Body of pancreas (tissue), 4 donors: ENCODE results near the gene AZIN2. TPM values are rescaled to one million over a fixed set of nuclear protein-coding genes. Genes with fewer than 3 reads are reported as not detected.

Source experiments
- ATAC-seq: fragments of 150-250 bp; one replicate; pipeline ENCODE4 v1.9.1; 2016
- DNase-seq, 4 donors: peaks; one replicate each; pipeline ENCODE4 v3.0.0-alpha.2; 2019
- H3K27ac ChIP-seq, 4 donors: fragments of 200-600 bp; sonication (generic); 1 replicate in 3 of 4; 2 replicates in 1 of 4; pipeline versions ENCODE4 v1.5.1 to v1.6.1; 2016 to 2019; ENCODE audit warnings: mild to moderate bottlenecking in 1 of 4, mixed read lengths in 1 of 4, moderate library complexity in 1 of 4
- H3K27me3 ChIP-seq, 2 donors: fragments of 200-600 bp; sonication (generic); one replicate each; pipeline ENCODE4 v1.6.0; 2016; ENCODE audit warnings: mild to moderate bottlenecking in 1 of 2
- H3K36me3 ChIP-seq, 2 donors: fragments of 200-600 bp; sonication (generic); replicated peaks in 1 of 2; 2 replicates each; pipeline ENCODE4 v1.5.1; 2016; ENCODE audit warnings: low read depth in 2 of 2; ENCODE audit not compliant: insufficient read depth in 1 of 2
- H3K4me1 ChIP-seq: fragments of 200-600 bp; sonication (generic); one replicate; pipeline ENCODE4 v1.6.0; 2016
- H3K4me3 ChIP-seq, 2 donors: fragments of 200-600 bp; sonication (generic); 1 replicate in 1 of 2; 2 replicates in 1 of 2; pipeline ENCODE4 v1.5.1; 2016 to 2019
- H3K9me3 ChIP-seq, 3 donors: fragments of 200-600 bp; sonication (generic); 1 replicate in 2 of 3; 2 replicates in 1 of 3; pipeline ENCODE4 v1.5.1; 2016
- CTCF ChIP-seq, 7 experiments: fragments of 450-650 bp in 4 of 7; fragments of 200-600 bp in 3 of 7; sonication (generic) in 3 of 7; IDR thresholded peaks; one replicate each; pipeline ENCODE4 v1.5.1; 2016 to 2019; ENCODE audit warnings: antibody characterized with exemption in 7 of 7
- POLR2A ChIP-seq, 3 donors: fragments of 450-650 bp; IDR thresholded peaks; one replicate each; pipeline ENCODE4 v1.6.1; 2016; ENCODE audit warnings: antibody characterized with exemption in 3 of 3, mild to moderate bottlenecking in 2 of 3
- WGBS, 2 donors: methylation state at CpG; one replicate each; pipeline ENCODE4 v1.1.5; 2017; 5-methylcytosine and 5-hydroxymethylcytosine counted together
- intact Hi-C: fragments of 100-400 bp; cut with DNase I; formaldehyde crosslinking; loops from one replicate; pipeline ENCODE4 v1.15.1; 2023
- total RNA-seq, 2 donors: library from RNA; depleted of rRNA; stranded (reverse); fragments of >200 nt; gene quantifications; one replicate each; pipeline ENCODE4 v1.1.0, GENCODE V29; 2016

Gene AZIN2
- total RNA-seq, 2 donors from 2014 or later = 1.0 to 1.6 TPM

GRCh38 chr1:33158366-33158765 is 77.4 kb downstream of the AZIN2 start:
- Histone ChIP-seq H3K36me3 (no peaks in the 10 kb centered on the region), H3K9me3 (no peaks in the 10 kb centered on the region), H3K4me3 (no peak overlapping the region), H3K4me1 (peaks cover 4% of the 10 kb centered on the region), H3K27me3 (no peaks in the 10 kb centered on the region), H3K27ac (no peak overlapping the region)
- intact Hi-C loops = no loop called here
- 97 to 98% methylated on average over 3 of the region's 3 CpGs for WGBS, 2 donors
- ATAC-seq = no peak
- TF ChIP-seq CTCF (IDR thresholded peaks at IDR 0.05) (no peak), POLR2A (IDR thresholded peaks at IDR 0.05) (no peak)
- DNase-seq = no peak

DNA sequence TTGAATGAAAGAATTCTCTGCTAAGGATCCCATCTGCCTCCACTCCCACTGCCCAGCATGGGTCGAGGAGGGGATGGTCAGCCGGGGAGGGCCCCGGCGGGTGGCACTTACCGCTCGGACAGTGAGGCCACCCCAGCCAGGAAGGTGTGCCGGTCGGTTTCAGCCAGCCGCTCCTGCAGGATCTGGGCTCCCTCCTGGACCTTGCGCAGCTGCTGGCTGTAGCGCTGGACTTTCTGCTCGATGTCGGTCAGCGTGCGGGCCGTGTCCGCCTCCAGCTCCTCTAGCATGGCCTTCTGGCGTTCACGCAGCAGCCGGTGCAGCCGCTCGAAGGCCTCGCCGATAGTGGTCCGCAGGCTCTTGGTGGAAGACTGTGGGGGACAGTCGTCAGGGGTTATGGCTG is 78.6 kb downstream of the AZIN2 start:
- H3K36me3 ChIP-seq = no peaks in the 10 kb centered on the region
- 93 to 96% methylated on average over 13 to 22 of the region's 26 CpGs for WGBS, 2 donors
- intact Hi-C loops = no loop called here

DNA sequence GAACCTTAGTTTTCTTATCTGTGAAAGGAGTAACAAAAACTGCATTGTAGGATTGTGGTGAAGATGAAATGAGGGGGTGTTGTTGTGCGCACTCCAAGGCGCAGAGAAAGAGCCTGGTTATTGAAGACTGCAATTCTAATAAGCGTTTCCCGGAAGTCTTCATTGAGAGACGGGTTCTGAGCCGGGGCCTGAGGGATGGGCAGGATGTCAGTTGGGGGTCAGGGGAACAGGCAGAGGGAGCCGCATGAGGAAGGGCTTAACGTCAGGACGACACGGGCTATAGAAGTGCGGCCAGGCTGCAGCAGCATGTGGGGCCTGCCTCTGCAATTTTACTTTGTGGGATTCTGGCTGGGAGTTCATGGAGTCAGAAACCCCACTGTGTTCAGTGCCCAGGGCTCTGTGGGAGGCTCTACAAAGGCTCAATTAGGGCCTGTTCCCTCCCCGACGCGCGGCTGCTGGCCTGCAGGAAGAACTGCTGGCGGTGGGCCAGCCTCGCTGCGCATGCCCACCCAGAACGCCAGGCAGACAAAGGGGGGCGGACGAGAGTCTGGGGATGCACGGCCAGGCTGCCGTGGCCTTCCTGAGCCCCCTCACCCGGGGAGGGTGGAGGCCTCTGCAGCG is 80.2 kb downstream of the AZIN2 start:
- Histone ChIP-seq H3K36me3 (no peaks in the 10 kb centered on the region), H3K4me1 (peaks cover 3% of the 10 kb centered on the region), H3K4me3 (no peak overlapping the region), H3K9me3 (no peaks in the 10 kb centered on the region), H3K27ac (no peak overlapping the region), H3K27me3 (no peaks in the 10 kb centered on the region)
- peak in 1 of 4 donors; percentile 24 for DNase-seq
- 71 to 79% methylated on average over 21 to 23 of the region's 25 CpGs for WGBS, 2 donors
- TF ChIP-seq POLR2A (IDR thresholded peaks at IDR 0.05) = no peak
- ATAC-seq = no peak
- intact Hi-C loops = no loop called here

More for the DNA sequence above, 78.6 kb downstream of the AZIN2 start:
- no peak overlapping the region for H3K4me3 ChIP-seq
- no peaks in the 10 kb centered on the region for H3K27me3 ChIP-seq
- ATAC-seq (no peak), DNase-seq (no peak)
- peaks cover 4% of the 10 kb centered on the region for H3K4me1 ChIP-seq
- H3K9me3 ChIP-seq = no peaks in the 10 kb centered on the region
- H3K27ac ChIP-seq = no peak overlapping the region
- TF ChIP-seq CTCF (IDR thresholded peaks at IDR 0.05) (no peak), POLR2A (IDR thresholded peaks at IDR 0.05) (no peak)

DNA sequence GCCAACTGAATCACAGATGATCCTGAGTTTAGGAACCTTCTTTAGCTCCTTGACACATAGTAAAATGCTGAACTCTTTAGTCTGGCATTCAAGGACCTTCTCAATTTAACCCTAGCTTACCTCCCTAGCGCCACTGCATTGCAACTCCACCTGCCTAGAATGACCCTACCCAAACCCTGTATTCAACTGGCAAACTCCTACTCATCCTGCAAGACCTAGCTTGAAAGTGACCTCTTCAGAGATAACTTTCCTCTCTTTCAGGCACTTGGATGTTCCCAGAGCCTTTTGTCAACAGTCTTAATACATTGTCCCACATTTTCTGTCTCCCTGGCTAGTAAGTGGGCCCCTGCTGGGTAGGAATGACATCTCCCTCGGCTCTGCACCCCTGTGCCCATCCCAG is 81.2 kb downstream of the AZIN2 start:
- Histone ChIP-seq H3K4me3 (no peak overlapping the region), H3K9me3 (no peaks in the 10 kb centered on the region), H3K27ac (no peak overlapping the region), H3K27me3 (no peaks in the 10 kb centered on the region), H3K4me1 (no peaks in the 10 kb centered on the region), H3K36me3 (no peaks in the 10 kb centered on the region)
- ATAC-seq = no peak
- TF ChIP-seq CTCF (IDR thresholded peaks at IDR 0.05) (no peak), POLR2A (IDR thresholded peaks at IDR 0.05) (no peak)
- DNase-seq = no peak
- WGBS, 2 donors = 92 to 100% methylated on average over 2 of the region's 2 CpGs
- intact Hi-C loops = no loop called here

GRCh38 chr1:33163621-33164519 is 82.9 kb downstream of the AZIN2 start:
- intact Hi-C loops = no loop called here
- Histone ChIP-seq H3K4me3 (no peak overlapping the region), H3K27me3 (no peaks in the 10 kb centered on the region), H3K36me3 (no peaks in the 10 kb centered on the region), H3K4me1 (no peaks in the 10 kb centered on the region), H3K27ac (no peak overlapping the region), H3K9me3 (no peaks in the 10 kb centered on the region)
- no peak for DNase-seq
- no peak for TF ChIP-seq CTCF (IDR thresholded peaks at IDR 0.05)
- no peak for TF ChIP-seq POLR2A (IDR thresholded peaks at IDR 0.05)
- no peak for ATAC-seq
- WGBS, 2 donors = 76 to 81% methylated on average over 7 to 14 of the region's 14 CpGs
